GM19193 (cell line): ENCODE data around the gene EFCAB11.
A peak's percentile ranks its signal among the peaks of the same experiment; 100 is the strongest.

ENCODE experiments used
- POLR2A ChIP-seq: IDR thresholded peaks from 4 replicates; pipeline ENCODE4 v1.6.1; 2011; ENCODE audit not compliant: insufficient read depth, insufficient read length; ENCODE audit errors: extremely low read depth

EFCAB11 gene

GRCh38 chr14:89792489-89793366 lies 161.8 kb downstream of the EFCAB11 start:
- no peak for TF ChIP-seq POLR2A

- no peak for TF ChIP-seq POLR2A
Measured at GRCh38 chr14:89787525-89787924, 167.0 kb downstream of the EFCAB11 start.

- TF ChIP-seq POLR2A = no peak
Measured at GRCh38 chr14:89781046-89781445, 173.5 kb downstream of the EFCAB11 start.

- TF ChIP-seq POLR2A = no peak
Measured at GRCh38 chr14:89779707-89780106, 174.8 kb downstream of the EFCAB11 start.

GRCh38 chr14:89775946-89776345 lies 178.6 kb downstream of the EFCAB11 start:
- TF ChIP-seq POLR2A = no peak

- no peak for TF ChIP-seq POLR2A
Measured at GRCh38 chr14:89775151-89775550, 179.4 kb downstream of the EFCAB11 start.

- peak; percentile 38 for TF ChIP-seq POLR2A
Measured at GRCh38 chr14:89773644-89774316, 180.8 kb downstream of the EFCAB11 start.

GRCh38 chr14:89773151-89773550 lies 181.4 kb downstream of the EFCAB11 start:
- TF ChIP-seq POLR2A = no peak

- no peak for TF ChIP-seq POLR2A
Measured at GRCh38 chr14:89771251-89771650, 183.3 kb downstream of the EFCAB11 start.

GRCh38 chr14:89767861-89768268 lies 186.7 kb downstream of the EFCAB11 start:
- no peak for TF ChIP-seq POLR2A

GRCh38 chr14:89767131-89767530 lies 187.4 kb downstream of the EFCAB11 start:
- no peak for TF ChIP-seq POLR2A

GRCh38 chr14:89765346-89765745 lies 189.2 kb downstream of the EFCAB11 start:
- no peak for TF ChIP-seq POLR2A

GRCh38 chr14:89760086-89760485 lies 194.4 kb downstream of the EFCAB11 start:
- TF ChIP-seq POLR2A = no peak

GRCh38 chr14:89757313-89757939 lies 197.1 kb downstream of the EFCAB11 start:
- TF ChIP-seq POLR2A = no peak

- no peak for TF ChIP-seq POLR2A
Measured at GRCh38 chr14:89755816-89756215, 198.7 kb downstream of the EFCAB11 start.
